GM12878 (cell line): ENCODE measurements around the gene GTF3C1. TPM values are rescaled to one million over a fixed set of nuclear protein-coding genes. Genes with fewer than 3 reads are reported as not detected.

ENCODE experiments used
- ATAC-seq: fragments of 200-7000 bp; cut with Tn5 transposase; 3 replicates; pipeline ENCODE4 v1.9.1; 2020; ENCODE audit warnings: mild to moderate bottlenecking, moderate library complexity
- BruUV-seq: library from RNA; stranded (reverse); fragments of 400-500 nt; replicated peaks from 2 replicates; lab custom pipeline; 2021; lab: Mats Ljungman, UMichigan
- CTCF ChIA-PET: fragments of 300-600 bp; sonication (Branson Sonifier 250); formaldehyde crosslinking; extraction: SDS; loops from one replicate; lab custom pipeline; 2021; ENCODE audit warnings: inconsistent platforms; lab: Yijun Ruan, JAX
- POLR2A ChIA-PET: fragments of 350-600 bp; formaldehyde crosslinking; extraction: SDS; loops from one replicate; lab custom pipeline; 2021; ENCODE audit warnings: inconsistent platforms; lab: Charles Lee
- RAD21 ChIA-PET: fragments of 300-600 bp; sonication (Branson Sonifier 250); formaldehyde crosslinking; loops from one replicate; lab custom pipeline; 2023; ENCODE audit warnings: antibody characterized with exemption; ENCODE audit not compliant: unreplicated experiment; lab: Charles Lee
- SMC1A ChIA-PET: fragments of 300-600 bp; sonication (Branson Sonifier 250); formaldehyde crosslinking; loops from one replicate; lab custom pipeline; 2023; ENCODE audit not compliant: unreplicated experiment, uncharacterized antibody; lab: Charles Lee
- DNase-seq: peaks from one replicate; pipeline ENCODE4 v3.0.0-alpha.2; 2011; ENCODE audit warnings: low read depth, low spot score
- FAIRE-seq: peaks from 3 replicates; lab custom pipeline; 2011; peaks lifted over from hg19 to GRCh38; lab: Jason Lieb, UNC
- H2AFZ ChIP-seq: 2 replicates; pipeline ENCODE4 v1.6.0; 2011; ENCODE audit warnings: low read depth, low read length, control low read depth; ENCODE audit not compliant: control insufficient read depth
- H3K27ac ChIP-seq: 2 replicates; pipeline ENCODE4 v1.5.1; 2011; ENCODE audit warnings: control low read depth; ENCODE audit not compliant: control insufficient read depth, insufficient read depth
- H3K27me3 ChIP-seq, 2 experiments: replicated peaks in 1 of 2; 2 replicates each; pipeline versions ENCODE4 v1.6.0 to v1.6.1; 2011; ENCODE audit warnings: low read length in 1 of 2; ENCODE audit not compliant: control insufficient read depth in 2 of 2, insufficient read depth in 2 of 2
- H3K36me3 ChIP-seq, 2 experiments: 2 replicates each; pipeline ENCODE4 v1.5.1; 2011; ENCODE audit warnings: low read length in 1 of 2; ENCODE audit not compliant: control insufficient read depth in 2 of 2, insufficient read depth in 2 of 2
- H3K4me1 ChIP-seq: 2 replicates; pipeline ENCODE4 v1.6.1; 2011; ENCODE audit warnings: mild to moderate bottlenecking, low read length, moderate library complexity, mixed read lengths; ENCODE audit not compliant: control insufficient read depth, insufficient read depth
- H3K4me2 ChIP-seq: 2 replicates; pipeline ENCODE4 v1.6.0; 2011; ENCODE audit warnings: control low read depth; ENCODE audit not compliant: control insufficient read depth, insufficient read depth
- H3K4me3 ChIP-seq: fragments of 200-600 bp; sonication (generic); 2 replicates; pipeline ENCODE4 v1.5.1; 2016
- H3K79me2 ChIP-seq: 2 replicates; pipeline ENCODE4 v1.6.0; 2011; ENCODE audit warnings: low read length; ENCODE audit not compliant: control insufficient read depth, insufficient read depth
- H3K9ac ChIP-seq: 2 replicates; pipeline ENCODE4 v1.8.0; 2011; ENCODE audit warnings: low read length, control low read depth, mixed read lengths; ENCODE audit not compliant: control insufficient read depth, insufficient read depth
- H3K9me3 ChIP-seq: replicated peaks from 3 replicates; pipeline ENCODE4 v1.5.1; 2011; ENCODE audit warnings: mild to moderate bottlenecking, low read length; ENCODE audit not compliant: control insufficient read depth, insufficient read depth
- H4K20me1 ChIP-seq: 2 replicates; pipeline ENCODE4 v1.6.0; 2011; ENCODE audit not compliant: control insufficient read depth, insufficient read depth
- CHD4 ChIP-seq: fragments of 200-600 bp; sonication (generic); IDR thresholded peaks from 2 replicates; pipeline ENCODE4 v1.6.1; 2016; ENCODE audit warnings: mild to moderate bottlenecking
- E4F1 ChIP-seq: fragments of 450-650 bp; IDR thresholded peaks from 2 replicates; pipeline ENCODE4 v1.6.1; 2018; ENCODE audit warnings: borderline replicate concordance, mild to moderate bottlenecking; ENCODE audit not compliant: partially characterized antibody
- ESRRA ChIP-seq: IDR thresholded peaks from 2 replicates; pipeline ENCODE4 v1.6.1; 2012; ENCODE audit warnings: mild to moderate bottlenecking, low read length, improper control_type of control experiment
- GATAD2B ChIP-seq: fragments of 450-650 bp; conservative IDR thresholded peaks from 2 replicates; pipeline ENCODE4 v1.6.1; 2017; ENCODE audit warnings: low read depth, mild to moderate bottlenecking, moderate library complexity
- REST ChIP-seq: IDR thresholded peaks from 2 replicates; pipeline ENCODE4 v1.6.1; 2012; ENCODE audit warnings: mild to moderate bottlenecking, low read depth, low read length
- SP1 ChIP-seq: IDR thresholded peaks from one replicate; pipeline ENCODE4 v1.6.1; 2011; ENCODE audit warnings: low read depth, low read length
- ZNF217 ChIP-seq: fragments of 450-650 bp; IDR thresholded peaks from 2 replicates; pipeline ENCODE4 v1.6.1; 2017; ENCODE audit warnings: antibody characterized with exemption, mild to moderate bottlenecking
- WGBS: methylation state at CpG from one replicate; pipeline ENCODE4 v1.1.6; 2016; ENCODE audit warnings: low lambda C conversion rate; ENCODE audit not compliant: insufficient replicate concordance, insufficient coverage; ENCODE audit errors: missing lambda C conversion rate; 5-methylcytosine and 5-hydroxymethylcytosine counted together
- in situ Hi-C: fragments of 300-500 bp; cut with MboI; formaldehyde crosslinking; loops from 9 replicates; pipeline ENCODE4 v1.14.3; 2018; ENCODE audit warnings: mixed read lengths
- intact Hi-C: fragments of 100-400 bp; cut with micrococcal nuclease; formaldehyde crosslinking; loops from one replicate; pipeline ENCODE4 v1.14.2; 2022; ENCODE audit not compliant: unreplicated experiment
- polyA plus RNA-seq, 11 experiments: library from polyadenylated mRNA; depleted of rRNA in 4 of 11; unstranded in 6 of 11; stranded (reverse) in 5 of 11; fragments of >200 nt; fragmentation: Nextera tagmentation in 4 of 11; fragmentation: Illumina TruSeq in 1 of 11; extraction: Ambion mirVana in 4 of 11; extraction: Trizol in 1 of 11; gene quantifications; 1 replicate in 1 of 11; 2 replicates in 10 of 11; pipeline versions ENCODE4 v1.2.1 to v1.2.3, GENCODE V29; 2011 to 2016; ENCODE audit warnings: inconsistent platforms in 2 of 11, missing spikeins in 2 of 11, low read depth in 1 of 11
- total RNA-seq, 4 experiments: library from RNA; depleted of rRNA in 3 of 4; stranded (reverse); fragments of >200 nt in 3 of 4; fragmentation: Illumina TruSeq in 1 of 4; extraction: Trizol in 1 of 4; gene quantifications; 2 replicates each; pipeline versions ENCODE4 v1.2.1 to v1.2.3, GENCODE V29; 2013 to 2021
- TF ChIP-seq, protein P1 (sequence below): fragments of 150-350 bp; IDR thresholded peaks from 2 replicates; pipeline ENCODE4 v1.6.1; 2014; ENCODE audit warnings: mild to moderate bottlenecking, low read depth, low read length
- TF ChIP-seq, protein P2 (sequence below): fragments of 450-650 bp; IDR thresholded peaks from 2 replicates; pipeline ENCODE4 v1.6.1; 2017; ENCODE audit warnings: mild to moderate bottlenecking, moderate library complexity

GTF3C1 gene
- total and polyA plus RNA-seq, 10 of the 15 experiments (the other 5 are each of a cell fraction or from before 2014, with no cell fraction given), result 0.98 to 60.9 (median 34.3) TPM

GRCh38 chr16:27522173-27522707 is 27.5 kb downstream of the GTF3C1 start (continued):
- TF ChIP-seq REST, result no peak
- no peak for TF ChIP-seq ESRRA
- TF ChIP-seq GATAD2B, result no peak
- no peak for TF ChIP-seq ZNF217
- TF ChIP-seq, protein P1, sequence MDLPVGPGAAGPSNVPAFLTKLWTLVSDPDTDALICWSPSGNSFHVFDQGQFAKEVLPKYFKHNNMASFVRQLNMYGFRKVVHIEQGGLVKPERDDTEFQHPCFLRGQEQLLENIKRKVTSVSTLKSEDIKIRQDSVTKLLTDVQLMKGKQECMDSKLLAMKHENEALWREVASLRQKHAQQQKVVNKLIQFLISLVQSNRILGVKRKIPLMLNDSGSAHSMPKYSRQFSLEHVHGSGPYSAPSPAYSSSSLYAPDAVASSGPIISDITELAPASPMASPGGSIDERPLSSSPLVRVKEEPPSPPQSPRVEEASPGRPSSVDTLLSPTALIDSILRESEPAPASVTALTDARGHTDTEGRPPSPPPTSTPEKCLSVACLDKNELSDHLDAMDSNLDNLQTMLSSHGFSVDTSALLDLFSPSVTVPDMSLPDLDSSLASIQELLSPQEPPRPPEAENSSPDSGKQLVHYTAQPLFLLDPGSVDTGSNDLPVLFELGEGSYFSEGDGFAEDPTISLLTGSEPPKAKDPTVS, result no peak
- TF ChIP-seq, all 136 proteins: peak for 0

GRCh38 chr16:27520982-27521673 is 28.6 kb downstream of the GTF3C1 start:
- H4K20me1 ChIP-seq, result no peaks in the 10 kb centered on the region
- ChIA-PET POLR2A (no interaction called here), RAD21 (no interaction called here), CTCF (interaction anchor here (0.6 to 1.5 kb wide), 2 partner anchors 550 to 1662 kb away, joined by 3 to 5 read pairs; no protein-coding TSS in a partner anchor), SMC1A (interaction anchor here (1.0 kb wide), 1 partner anchor 9 kb away, joined by 3 read pairs; no protein-coding TSS in a partner anchor)
- ATAC-seq (no peak), FAIRE-seq (no peak), DNase-seq (no peak)
- H3K27ac ChIP-seq, result no peak overlapping the region
- no peak overlapping the region for H2AFZ ChIP-seq
- H3K27me3 ChIP-seq, result no peaks in the 10 kb centered on the region
- no peak overlapping the region for H3K4me3 ChIP-seq
- H3K79me2 ChIP-seq, result no peaks in the 10 kb centered on the region
- intact Hi-C loops, result no loop called here
- peaks cover 3 to 19% of the 10 kb centered on the region in 2 experiments; a peak in 3 of 4 replicates for H3K36me3 ChIP-seq
- H3K9me3 ChIP-seq, result no peaks in the 10 kb centered on the region
- H3K4me2 ChIP-seq, result no peak overlapping the region
- WGBS, result 97% methylated on average over 16 of the region's 16 CpGs
- H3K4me1 ChIP-seq, result no peaks in the 10 kb centered on the region
- in situ Hi-C loops, result no loop called here
- BruUV-seq, result no TSS peak
- no peak overlapping the region for H3K9ac ChIP-seq
- TF ChIP-seq SP1, result no peak
- no peak for TF ChIP-seq CHD4
- no peak for TF ChIP-seq E4F1
- TF ChIP-seq, protein P2, sequence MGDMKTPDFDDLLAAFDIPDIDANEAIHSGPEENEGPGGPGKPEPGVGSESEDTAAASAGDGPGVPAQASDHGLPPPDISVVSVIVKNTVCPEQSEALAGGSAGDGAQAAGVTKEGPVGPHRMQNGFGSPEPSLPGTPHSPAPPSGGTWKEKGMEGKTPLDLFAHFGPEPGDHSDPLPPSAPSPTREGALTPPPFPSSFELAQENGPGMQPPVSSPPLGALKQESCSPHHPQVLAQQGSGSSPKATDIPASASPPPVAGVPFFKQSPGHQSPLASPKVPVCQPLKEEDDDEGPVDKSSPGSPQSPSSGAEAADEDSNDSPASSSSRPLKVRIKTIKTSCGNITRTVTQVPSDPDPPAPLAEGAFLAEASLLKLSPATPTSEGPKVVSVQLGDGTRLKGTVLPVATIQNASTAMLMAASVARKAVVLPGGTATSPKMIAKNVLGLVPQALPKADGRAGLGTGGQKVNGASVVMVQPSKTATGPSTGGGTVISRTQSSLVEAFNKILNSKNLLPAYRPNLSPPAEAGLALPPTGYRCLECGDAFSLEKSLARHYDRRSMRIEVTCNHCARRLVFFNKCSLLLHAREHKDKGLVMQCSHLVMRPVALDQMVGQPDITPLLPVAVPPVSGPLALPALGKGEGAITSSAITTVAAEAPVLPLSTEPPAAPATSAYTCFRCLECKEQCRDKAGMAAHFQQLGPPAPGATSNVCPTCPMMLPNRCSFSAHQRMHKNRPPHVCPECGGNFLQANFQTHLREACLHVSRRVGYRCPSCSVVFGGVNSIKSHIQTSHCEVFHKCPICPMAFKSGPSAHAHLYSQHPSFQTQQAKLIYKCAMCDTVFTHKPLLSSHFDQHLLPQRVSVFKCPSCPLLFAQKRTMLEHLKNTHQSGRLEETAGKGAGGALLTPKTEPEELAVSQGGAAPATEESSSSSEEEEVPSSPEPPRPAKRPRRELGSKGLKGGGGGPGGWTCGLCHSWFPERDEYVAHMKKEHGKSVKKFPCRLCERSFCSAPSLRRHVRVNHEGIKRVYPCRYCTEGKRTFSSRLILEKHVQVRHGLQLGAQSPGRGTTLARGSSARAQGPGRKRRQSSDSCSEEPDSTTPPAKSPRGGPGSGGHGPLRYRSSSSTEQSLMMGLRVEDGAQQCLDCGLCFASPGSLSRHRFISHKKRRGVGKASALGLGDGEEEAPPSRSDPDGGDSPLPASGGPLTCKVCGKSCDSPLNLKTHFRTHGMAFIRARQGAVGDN, result no peak
